SK-N-SH treated with all-trans-retinoic acid at 6 μM for 48 hours (cell line): ENCODE measurements around the gene ZNF552.
"Not testable (repeated sequence)": the region's sequence is repeated elsewhere in the genome, so short reads cannot be mapped to it uniquely, and the experiment has no call there.

ENCODE experiments used
- ARNTL ChIP-seq: fragments of 450-650 bp; formaldehyde crosslinking; IDR thresholded peaks from 2 replicates; pipeline ENCODE4 v1.5.0; 2020; ENCODE audit warnings: low read depth, mild to moderate bottlenecking, moderate library complexity, borderline replicate concordance
- BACH2 ChIP-seq: fragments of 250-450 bp; sonication (Bioruptor Pico); IDR thresholded peaks from 2 replicates; pipeline ENCODE4 v1.9.0; 2021; ENCODE audit warnings: mild to moderate bottlenecking, borderline replicate concordance
- CSDC2 ChIP-seq: fragments of 250-450 bp; sonication (Bioruptor Pico); IDR thresholded peaks from 2 replicates; pipeline ENCODE4 v1.5.0; 2020; ENCODE audit warnings: mild to moderate bottlenecking, moderate library complexity
- ESRRG ChIP-seq: fragments of 250-450 bp; sonication (Bioruptor Pico); IDR thresholded peaks from 2 replicates; pipeline ENCODE4 v1.6.1; 2021; ENCODE audit warnings: mild to moderate bottlenecking
- PPARA ChIP-seq: fragments of 250-450 bp; sonication (Bioruptor Pico); IDR thresholded peaks from 2 replicates; pipeline ENCODE4 v1.5.0; 2020; ENCODE audit warnings: mild to moderate bottlenecking, borderline replicate concordance
- RARB ChIP-seq: fragments of 250-450 bp; sonication (Bioruptor Pico); IDR thresholded peaks from 2 replicates; pipeline ENCODE4 v1.8.0; 2021; ENCODE audit warnings: mild to moderate bottlenecking, moderate library complexity
- SNAI2 ChIP-seq: fragments of 250-450 bp; sonication (Bioruptor Pico); IDR thresholded peaks from 2 replicates; pipeline ENCODE4 v1.5.0; 2020; ENCODE audit warnings: mild to moderate bottlenecking, moderate library complexity
- TCF4 ChIP-seq: fragments of 250-450 bp; sonication (Bioruptor Pico); IDR thresholded peaks from 2 replicates; pipeline ENCODE4 v1.8.0; 2021; ENCODE audit warnings: mild to moderate bottlenecking, moderate library complexity, borderline replicate concordance
- ZFP3 ChIP-seq: fragments of 250-450 bp; sonication (Bioruptor Pico); IDR thresholded peaks from 2 replicates; pipeline ENCODE4 v1.5.0; 2020; ENCODE audit warnings: mild to moderate bottlenecking, moderate library complexity
- ZNF8 ChIP-seq: fragments of 450-650 bp; formaldehyde crosslinking; IDR thresholded peaks from 2 replicates; pipeline ENCODE4 v1.5.0; 2020; ENCODE audit warnings: mild to moderate bottlenecking, moderate library complexity
- TF ChIP-seq, protein P1 (sequence below): fragments of 250-450 bp; sonication (Bioruptor Pico); IDR thresholded peaks from 2 replicates; pipeline ENCODE4 v1.8.0; 2020; ENCODE audit warnings: mild to moderate bottlenecking, moderate library complexity, borderline replicate concordance
- TF ChIP-seq, protein P2 (sequence below): fragments of 250-450 bp; sonication (Bioruptor Pico); IDR thresholded peaks from 2 replicates; pipeline ENCODE4 v1.5.1; 2021; ENCODE audit warnings: mild to moderate bottlenecking, moderate library complexity
- TF ChIP-seq, protein P3 (sequence below): fragments of 250-450 bp; sonication (Bioruptor Pico); IDR thresholded peaks from 2 replicates; pipeline ENCODE4 v1.5.1; 2020; ENCODE audit warnings: low read depth, mild to moderate bottlenecking, moderate library complexity
- TF ChIP-seq, protein P4 (sequence below): fragments of 250-450 bp; sonication (Bioruptor Pico); IDR thresholded peaks from 2 replicates; pipeline ENCODE4 v1.8.0; 2021; ENCODE audit warnings: low read depth, mild to moderate bottlenecking, moderate library complexity, borderline replicate concordance

DNA sequence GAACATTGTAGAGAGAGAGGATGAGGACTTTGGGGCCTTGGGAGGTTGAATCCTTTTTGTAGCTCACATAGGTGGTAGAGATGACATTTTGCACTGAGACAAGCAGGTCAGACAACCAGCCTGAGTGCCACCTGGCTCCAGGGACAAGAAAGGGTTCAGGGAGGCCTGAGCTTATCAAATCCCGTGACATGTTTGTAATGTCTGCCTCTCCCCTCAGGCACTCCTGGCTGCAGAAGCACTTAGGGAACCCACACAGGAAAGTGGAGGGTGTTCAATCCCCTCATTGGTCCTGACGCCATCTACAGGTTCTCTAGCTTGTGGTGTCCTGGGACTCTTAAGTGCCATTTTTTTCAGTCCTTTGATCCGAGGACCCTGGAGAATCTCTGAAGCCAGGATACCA lies 6.4 kb upstream of the ZNF552 start:
- not testable (repeated sequence) for TF ChIP-seq TCF4 (CRISPR knock-in tag); ESRRG (CRISPR knock-in tag); BACH2 (CRISPR knock-in tag); ZFP3 (CRISPR knock-in tag); SNAI2 (CRISPR knock-in tag); CSDC2 (CRISPR knock-in tag); ZNF8 (CRISPR knock-in tag); PPARA; ARNTL (CRISPR knock-in tag); RARB
- TF ChIP-seq, protein P1, sequence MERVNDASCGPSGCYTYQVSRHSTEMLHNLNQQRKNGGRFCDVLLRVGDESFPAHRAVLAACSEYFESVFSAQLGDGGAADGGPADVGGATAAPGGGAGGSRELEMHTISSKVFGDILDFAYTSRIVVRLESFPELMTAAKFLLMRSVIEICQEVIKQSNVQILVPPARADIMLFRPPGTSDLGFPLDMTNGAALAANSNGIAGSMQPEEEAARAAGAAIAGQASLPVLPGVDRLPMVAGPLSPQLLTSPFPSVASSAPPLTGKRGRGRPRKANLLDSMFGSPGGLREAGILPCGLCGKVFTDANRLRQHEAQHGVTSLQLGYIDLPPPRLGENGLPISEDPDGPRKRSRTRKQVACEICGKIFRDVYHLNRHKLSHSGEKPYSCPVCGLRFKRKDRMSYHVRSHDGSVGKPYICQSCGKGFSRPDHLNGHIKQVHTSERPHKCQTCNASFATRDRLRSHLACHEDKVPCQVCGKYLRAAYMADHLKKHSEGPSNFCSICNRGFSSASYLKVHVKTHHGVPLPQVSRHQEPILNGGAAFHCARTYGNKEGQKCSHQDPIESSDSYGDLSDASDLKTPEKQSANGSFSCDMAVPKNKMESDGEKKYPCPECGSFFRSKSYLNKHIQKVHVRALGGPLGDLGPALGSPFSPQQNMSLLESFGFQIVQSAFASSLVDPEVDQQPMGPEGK (CRISPR knock-in tag) = not testable (repeated sequence)
- TF ChIP-seq, protein P2, sequence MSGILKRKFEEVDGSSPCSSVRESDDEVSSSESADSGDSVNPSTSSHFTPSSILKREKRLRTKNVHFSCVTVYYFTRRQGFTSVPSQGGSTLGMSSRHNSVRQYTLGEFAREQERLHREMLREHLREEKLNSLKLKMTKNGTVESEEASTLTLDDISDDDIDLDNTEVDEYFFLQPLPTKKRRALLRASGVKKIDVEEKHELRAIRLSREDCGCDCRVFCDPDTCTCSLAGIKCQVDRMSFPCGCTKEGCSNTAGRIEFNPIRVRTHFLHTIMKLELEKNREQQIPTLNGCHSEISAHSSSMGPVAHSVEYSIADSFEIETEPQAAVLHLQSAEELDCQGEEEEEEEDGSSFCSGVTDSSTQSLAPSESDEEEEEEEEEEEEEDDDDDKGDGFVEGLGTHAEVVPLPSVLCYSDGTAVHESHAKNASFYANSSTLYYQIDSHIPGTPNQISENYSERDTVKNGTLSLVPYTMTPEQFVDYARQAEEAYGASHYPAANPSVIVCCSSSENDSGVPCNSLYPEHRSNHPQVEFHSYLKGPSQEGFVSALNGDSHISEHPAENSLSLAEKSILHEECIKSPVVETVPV (CRISPR knock-in tag) = not testable (repeated sequence)
- TF ChIP-seq, protein P3, sequence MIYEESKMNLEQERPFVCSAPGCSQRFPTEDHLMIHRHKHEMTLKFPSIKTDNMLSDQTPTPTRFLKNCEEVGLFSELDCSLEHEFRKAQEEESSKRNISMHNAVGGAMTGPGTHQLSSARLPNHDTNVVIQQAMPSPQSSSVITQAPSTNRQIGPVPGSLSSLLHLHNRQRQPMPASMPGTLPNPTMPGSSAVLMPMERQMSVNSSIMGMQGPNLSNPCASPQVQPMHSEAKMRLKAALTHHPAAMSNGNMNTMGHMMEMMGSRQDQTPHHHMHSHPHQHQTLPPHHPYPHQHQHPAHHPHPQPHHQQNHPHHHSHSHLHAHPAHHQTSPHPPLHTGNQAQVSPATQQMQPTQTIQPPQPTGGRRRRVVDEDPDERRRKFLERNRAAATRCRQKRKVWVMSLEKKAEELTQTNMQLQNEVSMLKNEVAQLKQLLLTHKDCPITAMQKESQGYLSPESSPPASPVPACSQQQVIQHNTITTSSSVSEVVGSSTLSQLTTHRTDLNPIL (CRISPR knock-in tag) = not testable (repeated sequence)
- TF ChIP-seq, protein P4, sequence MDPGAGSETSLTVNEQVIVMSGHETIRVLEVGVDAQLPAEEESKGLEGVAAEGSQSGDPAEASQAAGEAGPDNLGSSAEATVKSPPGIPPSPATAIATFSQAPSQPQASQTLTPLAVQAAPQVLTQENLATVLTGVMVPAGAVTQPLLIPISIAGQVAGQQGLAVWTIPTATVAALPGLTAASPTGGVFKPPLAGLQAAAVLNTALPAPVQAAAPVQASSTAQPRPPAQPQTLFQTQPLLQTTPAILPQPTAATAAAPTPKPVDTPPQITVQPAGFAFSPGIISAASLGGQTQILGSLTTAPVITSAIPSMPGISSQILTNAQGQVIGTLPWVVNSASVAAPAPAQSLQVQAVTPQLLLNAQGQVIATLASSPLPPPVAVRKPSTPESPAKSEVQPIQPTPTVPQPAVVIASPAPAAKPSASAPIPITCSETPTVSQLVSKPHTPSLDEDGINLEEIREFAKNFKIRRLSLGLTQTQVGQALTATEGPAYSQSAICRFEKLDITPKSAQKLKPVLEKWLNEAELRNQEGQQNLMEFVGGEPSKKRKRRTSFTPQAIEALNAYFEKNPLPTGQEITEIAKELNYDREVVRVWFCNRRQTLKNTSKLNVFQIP (CRISPR knock-in tag) = not testable (repeated sequence)
